ENCODE measurements around the gene UBXN11. TPM values are rescaled to one million over a fixed set of nuclear protein-coding genes. Genes with fewer than 3 reads are reported as not detected.

UBXN11 gene
- total RNA-seq, 2 donors from 2014 or later = 13.2 to 18.1 TPM

DNA sequence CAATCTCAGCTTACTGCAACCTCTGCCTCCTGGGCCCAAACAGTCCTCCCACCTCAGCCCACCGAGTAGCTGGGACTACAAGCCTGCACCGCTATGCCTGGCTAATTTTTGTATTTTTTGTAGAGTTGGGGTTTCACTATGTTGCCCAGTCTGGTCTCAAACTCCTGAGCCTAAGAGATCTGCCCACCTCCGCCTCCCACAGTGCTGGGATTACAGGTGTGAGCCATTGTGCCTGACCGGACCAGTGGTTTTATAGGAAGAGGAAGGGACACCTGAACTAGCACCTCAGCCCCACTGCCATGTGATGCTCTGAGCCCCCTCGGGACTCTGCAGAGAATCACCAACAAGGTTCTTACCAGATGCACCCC lies 43.4 kb upstream of the UBXN11 start:
- Histone ChIP-seq H3K27ac (no peak overlapping the region), H3K9me3 (no peaks in the 10 kb centered on the region), H3K27me3 (replicated peaks; ENCODE audit: insufficient read depth) (no peaks in the 10 kb centered on the region), H3K4me3 (no peak overlapping the region), H3K4me1 (replicated peaks) (peaks cover 5% of the 10 kb centered on the region), H3K36me3 (no peaks in the 10 kb centered on the region)
- TF ChIP-seq POLR2AphosphoS5 (IDR thresholded peaks at IDR 0.05) = no peak
- TF ChIP-seq, protein P1, sequence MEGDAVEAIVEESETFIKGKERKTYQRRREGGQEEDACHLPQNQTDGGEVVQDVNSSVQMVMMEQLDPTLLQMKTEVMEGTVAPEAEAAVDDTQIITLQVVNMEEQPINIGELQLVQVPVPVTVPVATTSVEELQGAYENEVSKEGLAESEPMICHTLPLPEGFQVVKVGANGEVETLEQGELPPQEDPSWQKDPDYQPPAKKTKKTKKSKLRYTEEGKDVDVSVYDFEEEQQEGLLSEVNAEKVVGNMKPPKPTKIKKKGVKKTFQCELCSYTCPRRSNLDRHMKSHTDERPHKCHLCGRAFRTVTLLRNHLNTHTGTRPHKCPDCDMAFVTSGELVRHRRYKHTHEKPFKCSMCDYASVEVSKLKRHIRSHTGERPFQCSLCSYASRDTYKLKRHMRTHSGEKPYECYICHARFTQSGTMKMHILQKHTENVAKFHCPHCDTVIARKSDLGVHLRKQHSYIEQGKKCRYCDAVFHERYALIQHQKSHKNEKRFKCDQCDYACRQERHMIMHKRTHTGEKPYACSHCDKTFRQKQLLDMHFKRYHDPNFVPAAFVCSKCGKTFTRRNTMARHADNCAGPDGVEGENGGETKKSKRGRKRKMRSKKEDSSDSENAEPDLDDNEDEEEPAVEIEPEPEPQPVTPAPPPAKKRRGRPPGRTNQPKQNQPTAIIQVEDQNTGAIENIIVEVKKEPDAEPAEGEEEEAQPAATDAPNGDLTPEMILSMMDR (IDR thresholded peaks at IDR 0.05) = no peak
- no peak for TF ChIP-seq POLR2A (IDR thresholded peaks at IDR 0.05)
- DNase-seq (ENCODE audit: low spot score) = no peak
- WGBS = 81% methylated on average over 5 of the region's 5 CpGs
- intact Hi-C loops (cut with DNase I) = no loop called here

DNA sequence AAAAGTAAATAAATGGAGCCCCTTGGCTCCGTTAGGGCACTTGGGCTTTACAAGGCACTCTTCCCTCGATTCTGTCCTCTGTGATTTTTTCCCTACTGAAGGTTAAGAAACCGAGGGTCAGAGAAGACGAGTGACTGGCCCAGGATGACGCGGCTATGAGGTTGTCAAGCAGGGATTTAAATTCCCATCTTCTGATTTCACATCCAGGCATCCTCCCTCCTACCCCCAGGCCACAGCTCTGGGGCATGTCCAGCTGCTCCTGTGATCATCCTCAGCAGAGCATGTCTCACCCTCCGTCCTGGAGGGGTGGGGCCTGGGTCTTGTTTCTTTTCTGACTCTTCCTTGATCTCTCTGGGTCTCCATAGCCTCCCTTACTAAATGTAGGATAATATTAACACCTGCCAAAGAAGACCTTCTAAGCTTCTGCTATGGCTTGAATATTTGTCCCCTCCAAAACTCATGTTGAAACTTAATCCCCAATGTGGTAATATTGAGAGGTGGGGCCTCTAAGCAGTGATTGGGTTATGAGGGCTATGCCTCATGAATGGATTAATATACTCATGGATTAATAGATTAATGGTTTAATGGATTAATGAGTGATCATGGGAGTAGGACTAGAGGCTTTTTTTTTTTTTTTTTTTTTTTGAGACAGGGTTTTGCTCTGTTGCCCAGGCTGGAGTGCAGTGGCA lies 42.9 kb upstream of the UBXN11 start:
- intact Hi-C loops (cut with DNase I) = no loop called here
- Histone ChIP-seq H3K9me3 (no peaks in the 10 kb centered on the region), H3K36me3 (no peaks in the 10 kb centered on the region), H3K4me1 (replicated peaks) (peaks cover 5% of the 10 kb centered on the region), H3K4me3 (no peak overlapping the region), H3K27me3 (replicated peaks; ENCODE audit: insufficient read depth) (no peaks in the 10 kb centered on the region), H3K27ac (no peak overlapping the region)
- 80% methylated on average over 7 of the region's 7 CpGs for WGBS
- no peak for DNase-seq (ENCODE audit: low spot score)
- TF ChIP-seq POLR2A (IDR thresholded peaks at IDR 0.05) (no peak), POLR2AphosphoS5 (IDR thresholded peaks at IDR 0.05) (no peak)
- TF ChIP-seq, protein P1 (IDR thresholded peaks at IDR 0.05) = no peak

DNA sequence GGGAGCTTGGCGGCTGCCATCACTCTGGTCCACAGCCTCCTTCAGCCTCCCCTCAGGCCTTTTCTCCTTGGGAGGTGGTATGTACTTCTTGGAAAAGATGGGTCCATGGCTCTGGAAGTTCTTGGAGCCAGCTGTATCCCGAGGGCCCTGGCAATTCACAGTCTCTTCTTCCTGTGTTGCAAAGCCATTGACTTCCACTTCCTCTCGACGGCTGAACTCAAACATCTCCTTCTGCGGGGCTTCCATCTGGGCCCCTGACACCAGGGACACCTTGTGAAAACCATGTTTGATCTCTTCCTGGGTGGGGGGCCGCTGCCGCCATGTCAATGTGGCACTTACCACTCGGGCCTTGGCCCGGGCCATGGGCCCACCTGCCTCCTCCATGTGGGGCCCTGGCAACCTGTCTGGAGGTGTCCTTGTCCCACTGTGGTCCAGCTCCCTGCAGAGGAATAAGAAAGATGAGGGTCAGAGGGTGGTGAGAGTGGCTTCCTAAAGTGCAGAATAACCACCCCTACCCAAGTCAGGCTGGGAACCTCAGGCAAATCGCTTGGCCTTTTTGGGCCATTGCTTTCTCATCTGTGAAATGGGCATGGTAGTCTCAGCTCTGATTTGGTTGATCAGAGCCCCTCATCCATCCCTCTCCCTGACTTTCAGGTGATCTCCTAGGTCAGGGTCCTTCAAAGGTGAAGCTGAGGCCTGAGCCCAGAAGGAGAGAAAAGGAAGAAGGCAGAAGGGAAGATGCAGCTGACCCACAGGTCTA lies 40.0 kb upstream of the UBXN11 start:
- no peaks in the 10 kb centered on the region for H3K4me1 ChIP-seq (replicated peaks)
- no peak overlapping the region for H3K4me3 ChIP-seq
- TF ChIP-seq POLR2A (IDR thresholded peaks at IDR 0.05) = no peak
- TF ChIP-seq, protein P1 (IDR thresholded peaks at IDR 0.05) = no peak
- no peak for TF ChIP-seq POLR2AphosphoS5 (IDR thresholded peaks at IDR 0.05)
- no peaks in the 10 kb centered on the region for H3K36me3 ChIP-seq
- no peaks in the 10 kb centered on the region for H3K27me3 ChIP-seq (replicated peaks; ENCODE audit: insufficient read depth)
- 72% methylated on average over 10 of the region's 10 CpGs for WGBS
- H3K27ac ChIP-seq = no peak overlapping the region
- no peaks in the 10 kb centered on the region for H3K9me3 ChIP-seq
- intact Hi-C loops (cut with DNase I) = no loop called here
- no peak for DNase-seq (ENCODE audit: low spot score)

DNA sequence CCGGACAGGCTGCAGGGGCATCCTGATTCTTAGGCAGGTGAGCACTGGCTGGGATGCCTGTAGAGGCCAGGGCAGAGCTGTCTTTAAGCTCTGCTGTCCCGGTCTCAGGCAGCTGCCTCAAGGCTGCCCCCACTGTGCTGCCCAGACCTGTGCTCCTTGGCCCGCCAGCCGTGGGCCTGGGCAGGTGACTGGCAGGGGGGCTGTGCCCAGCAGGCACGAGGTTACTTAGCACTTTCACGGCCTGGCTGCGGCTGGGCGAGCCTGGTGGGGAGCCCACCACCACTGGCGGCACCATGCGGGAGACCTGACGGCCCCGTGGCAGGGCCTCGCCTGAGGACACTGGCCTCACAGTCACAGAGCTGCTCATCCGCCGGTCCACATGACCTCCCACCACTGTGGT lies 39.3 kb upstream of the UBXN11 start:
- H3K36me3 ChIP-seq = no peaks in the 10 kb centered on the region
- intact Hi-C loops (cut with DNase I) = no loop called here
- TF ChIP-seq POLR2AphosphoS5 (IDR thresholded peaks at IDR 0.05) = no peak
- no peak for TF ChIP-seq POLR2A (IDR thresholded peaks at IDR 0.05)
- TF ChIP-seq, protein P1 (IDR thresholded peaks at IDR 0.05) = no peak
- H3K27ac ChIP-seq = no peak overlapping the region
- H3K4me3 ChIP-seq = no peak overlapping the region
- no peaks in the 10 kb centered on the region for H3K27me3 ChIP-seq (replicated peaks; ENCODE audit: insufficient read depth)
- DNase-seq (ENCODE audit: low spot score) = no peak
- H3K9me3 ChIP-seq = no peaks in the 10 kb centered on the region
- H3K4me1 ChIP-seq (replicated peaks) = no peaks in the 10 kb centered on the region
- WGBS = 73% methylated on average over 15 of the region's 15 CpGs
